ENCODE measurements around the gene LDLRAD4.
"Not testable (repeated sequence)": the region's sequence is repeated elsewhere in the genome, so short reads cannot be mapped to it uniquely, and the experiment has no call there.

LDLRAD4 gene

DNA sequence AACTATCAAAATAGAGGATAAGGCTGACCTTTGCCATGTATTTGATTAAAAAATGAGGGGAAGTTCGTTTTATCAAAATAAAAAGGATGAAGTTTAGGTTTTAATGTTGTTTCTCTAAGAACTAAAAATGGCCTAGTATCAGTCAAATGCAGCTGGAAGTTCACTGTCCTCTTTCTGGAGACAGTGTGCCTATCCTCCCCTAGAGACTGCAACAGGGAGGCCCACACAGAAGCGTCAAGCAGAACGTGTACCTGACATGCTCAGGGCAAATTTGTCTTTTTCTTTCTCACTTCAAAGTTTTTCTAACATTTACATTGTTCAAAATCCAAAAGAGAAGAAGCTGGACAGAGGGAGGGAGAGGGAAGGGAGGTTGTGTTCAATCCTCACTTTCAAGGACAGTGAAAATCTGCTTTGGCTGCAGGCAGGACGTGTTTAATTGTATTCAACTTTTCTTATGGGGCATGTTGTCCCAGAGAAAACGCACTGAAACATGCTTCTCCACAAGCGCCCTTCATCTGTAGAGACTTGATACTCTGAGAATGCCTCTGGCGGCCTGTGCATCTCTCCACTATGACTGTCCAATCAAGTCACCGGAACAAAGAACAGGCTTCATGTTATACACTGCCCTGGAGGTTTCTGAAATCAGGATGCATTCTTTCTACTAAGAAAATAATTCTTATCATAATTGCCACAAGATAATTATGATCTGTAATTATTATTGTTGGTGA is 442.7 kb downstream of the LDLRAD4 start:
- DNase-seq = no peak

DNA sequence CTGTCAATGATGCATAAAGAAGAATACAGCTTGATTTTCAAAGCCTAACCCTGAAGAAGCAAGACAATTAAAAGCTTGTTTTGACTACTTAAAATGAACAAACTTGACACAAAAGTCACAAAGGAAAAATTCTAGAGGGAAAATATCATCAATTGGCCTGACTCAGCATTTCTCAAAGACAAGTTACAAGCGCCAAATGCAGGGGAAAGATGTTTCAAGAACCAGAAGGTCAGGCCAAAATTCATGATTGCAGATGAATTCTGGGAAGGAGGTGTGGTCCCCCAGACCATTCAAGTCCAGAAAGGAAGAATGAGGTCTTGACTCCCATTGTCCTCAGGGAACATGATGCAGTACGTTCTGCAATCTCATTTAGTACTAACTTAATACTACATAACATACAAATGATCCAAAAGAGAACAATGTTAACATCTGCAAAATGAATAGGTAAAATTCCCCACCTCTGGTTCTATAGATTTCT is 443.3 kb downstream of the LDLRAD4 start:
- no peak for DNase-seq

DNA sequence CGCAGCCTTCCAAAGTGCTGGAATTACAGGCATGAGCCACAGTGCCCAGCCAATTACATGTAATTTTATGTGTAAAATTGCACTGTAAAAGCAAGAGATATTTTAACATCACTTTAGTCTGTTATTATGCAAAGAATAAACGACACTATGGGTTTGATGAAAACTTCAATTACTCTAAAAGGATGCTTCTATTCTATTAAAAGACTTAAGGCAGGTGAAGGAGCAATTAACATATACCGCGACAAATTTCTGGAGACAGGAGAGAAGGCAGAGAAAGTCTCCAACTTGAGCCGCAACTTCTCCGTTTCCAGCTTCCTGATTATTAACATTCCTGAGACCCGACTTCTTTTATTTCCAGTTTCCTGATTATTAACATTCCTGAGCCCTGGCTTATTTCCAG is 454.1 kb downstream of the LDLRAD4 start:
- DNase-seq = no peak

DNA sequence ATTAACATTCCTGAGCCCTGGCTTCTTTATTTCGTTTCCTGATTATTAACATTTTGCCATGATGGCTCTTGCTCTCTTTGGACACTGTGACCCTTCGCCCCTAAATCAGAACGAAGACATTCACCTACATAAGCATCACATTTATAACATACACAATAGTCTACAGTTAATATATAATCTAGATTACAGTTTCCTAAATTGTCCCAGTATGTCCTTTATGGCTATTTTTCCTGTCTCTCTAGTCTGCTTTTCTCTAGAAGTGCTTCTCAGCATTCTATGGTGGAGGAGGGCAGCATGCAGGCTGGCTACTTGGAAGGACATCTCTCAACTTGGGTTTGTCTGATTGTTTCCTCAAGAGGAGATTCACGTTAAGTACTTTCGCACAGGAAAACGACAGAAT is 457.9 kb downstream of the LDLRAD4 start:
- DNase-seq = no peak

DNA sequence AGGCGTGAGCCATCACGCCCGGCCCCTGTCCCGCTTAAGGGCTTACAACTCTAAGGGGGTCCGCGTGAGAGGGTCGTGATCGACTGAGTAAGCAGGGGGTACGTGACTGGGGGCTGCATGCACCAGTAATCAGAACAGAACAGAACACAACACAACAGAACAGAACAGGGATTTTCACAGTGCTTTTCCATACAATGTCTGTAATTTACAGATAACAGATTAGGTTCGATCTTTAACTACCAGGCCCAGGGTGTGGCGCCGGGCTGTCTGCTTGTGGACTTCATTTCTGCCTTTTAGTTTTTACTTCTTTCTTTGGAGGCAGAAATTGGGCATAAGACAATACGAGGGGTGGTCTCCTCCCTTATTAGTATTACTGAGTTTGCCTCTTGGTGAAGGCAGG is 458.8 kb downstream of the LDLRAD4 start:
- not testable (repeated sequence) for DNase-seq

DNA sequence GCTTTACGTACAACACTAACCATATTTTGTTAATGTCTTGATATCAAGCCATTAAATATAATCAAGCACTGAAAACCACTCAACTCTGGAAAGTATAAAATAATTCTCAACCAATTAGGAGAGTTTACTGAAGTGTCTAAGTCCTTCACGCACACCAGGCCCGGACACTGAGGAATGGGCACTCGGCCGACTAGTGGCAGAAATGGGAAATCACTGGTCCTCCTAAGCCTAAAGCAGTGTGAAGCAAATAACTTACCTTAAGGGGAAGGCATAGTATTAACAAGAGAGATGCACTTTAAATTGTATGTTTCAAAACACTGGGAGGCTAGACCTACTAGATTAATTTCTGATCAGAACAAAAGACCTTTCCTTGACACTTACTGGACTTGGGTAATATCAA is 462.1 kb downstream of the LDLRAD4 start:
- no peak for DNase-seq

DNA sequence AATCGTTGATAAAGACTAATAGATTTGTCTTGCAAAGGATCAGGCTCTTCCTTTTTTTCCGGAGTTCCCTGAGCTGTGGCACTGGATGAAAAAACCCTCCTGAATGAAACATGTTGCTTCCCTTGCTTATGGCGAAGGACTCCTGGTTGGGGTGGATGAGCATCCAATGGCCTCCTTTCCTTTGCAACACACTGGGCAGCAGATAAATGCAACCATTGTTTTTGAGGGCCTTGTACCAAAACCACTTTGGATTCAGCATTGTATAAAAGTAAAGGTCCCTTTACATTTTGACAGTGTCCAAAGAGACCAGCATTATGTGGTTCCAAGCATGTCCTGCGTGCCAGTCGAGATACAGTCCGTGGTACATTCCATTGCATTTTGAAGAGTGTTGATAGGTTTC is 463.1 kb downstream of the LDLRAD4 start:
- DNase-seq = no peak

DNA sequence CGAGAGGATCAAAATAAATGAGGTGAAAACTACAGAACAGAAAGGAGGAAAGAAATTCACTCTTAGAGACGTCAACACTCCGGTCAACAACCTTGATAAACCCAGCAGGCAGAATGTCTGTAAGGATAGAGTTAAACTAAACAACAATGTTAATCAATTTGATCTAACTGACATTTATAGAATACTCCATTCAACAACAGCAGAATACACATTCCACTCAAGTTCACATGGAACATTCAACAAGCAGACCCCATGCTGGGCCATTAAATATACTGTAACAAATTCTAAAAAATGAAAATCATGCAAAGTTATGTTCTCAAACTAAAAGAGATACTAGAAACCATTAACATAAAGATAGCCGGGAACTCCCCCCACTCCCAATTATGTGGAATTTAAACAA is 466.0 kb downstream of the LDLRAD4 start:
- DNase-seq = no peak

DNA sequence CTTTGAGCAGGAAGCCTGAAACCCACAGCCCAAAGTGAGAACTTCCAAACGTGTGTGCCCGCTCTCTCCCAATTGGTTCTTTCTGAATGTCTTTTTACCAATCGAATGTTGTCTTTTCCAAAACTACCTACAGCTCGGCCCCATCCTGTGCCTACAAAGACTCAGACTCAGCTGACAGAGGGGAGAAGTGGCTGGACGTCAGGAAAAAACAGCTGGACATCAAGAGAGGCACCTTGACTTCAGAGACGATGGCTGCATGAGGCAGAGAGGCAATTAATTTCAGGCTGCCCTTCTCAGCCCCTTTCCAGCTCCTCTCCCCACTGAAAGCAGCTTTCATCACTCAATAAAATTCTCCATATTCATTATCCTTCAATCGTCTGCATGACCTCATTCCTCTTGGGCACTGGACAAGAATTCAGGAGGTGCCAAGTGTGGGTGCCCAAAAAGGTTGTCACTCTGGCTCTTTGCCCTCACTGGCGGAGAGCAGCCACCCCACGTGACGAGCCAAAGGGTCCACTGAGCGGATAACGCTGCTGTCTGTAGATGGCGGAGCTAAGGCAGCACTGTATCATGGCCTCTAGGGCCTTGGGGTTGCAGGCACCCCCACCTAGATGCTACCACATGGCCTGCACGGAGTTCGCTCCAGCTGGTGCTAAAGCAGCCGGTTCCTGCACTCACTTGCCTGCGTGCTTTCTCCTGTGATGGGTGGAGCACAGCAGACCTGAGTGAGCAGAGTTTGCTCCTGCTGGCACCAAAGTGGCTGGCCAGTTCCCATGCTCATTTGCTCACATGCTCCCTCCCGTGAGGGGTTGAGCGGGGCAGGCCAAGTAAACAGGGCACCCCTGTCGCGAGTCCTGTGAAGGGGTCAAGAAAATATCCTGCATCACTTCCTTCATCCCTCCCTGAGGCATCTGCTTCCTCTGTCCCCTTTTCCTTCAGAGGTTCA is 469.9 kb downstream of the LDLRAD4 start:
- DNase-seq = no peak

DNA sequence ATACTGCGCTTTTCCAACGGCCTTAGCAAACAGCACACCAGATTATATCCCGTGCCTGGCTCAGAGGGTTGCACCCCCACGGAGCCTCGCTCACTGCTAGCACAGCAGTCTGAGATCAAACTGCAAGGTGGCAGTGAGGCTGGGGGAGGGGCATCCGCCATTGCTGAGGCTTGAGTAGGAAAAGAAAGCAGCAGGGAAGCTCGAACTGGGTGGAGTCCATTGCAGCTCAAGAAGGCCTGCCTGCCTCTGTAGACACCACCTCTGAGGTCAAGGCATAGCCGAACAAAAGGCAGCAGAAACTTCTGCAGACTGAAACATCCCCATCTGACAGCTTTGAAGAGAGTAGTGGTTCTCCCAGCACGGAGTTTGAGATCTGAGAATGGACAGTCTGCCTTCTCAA is 471.5 kb downstream of the LDLRAD4 start:
- not testable (repeated sequence) for DNase-seq

DNA sequence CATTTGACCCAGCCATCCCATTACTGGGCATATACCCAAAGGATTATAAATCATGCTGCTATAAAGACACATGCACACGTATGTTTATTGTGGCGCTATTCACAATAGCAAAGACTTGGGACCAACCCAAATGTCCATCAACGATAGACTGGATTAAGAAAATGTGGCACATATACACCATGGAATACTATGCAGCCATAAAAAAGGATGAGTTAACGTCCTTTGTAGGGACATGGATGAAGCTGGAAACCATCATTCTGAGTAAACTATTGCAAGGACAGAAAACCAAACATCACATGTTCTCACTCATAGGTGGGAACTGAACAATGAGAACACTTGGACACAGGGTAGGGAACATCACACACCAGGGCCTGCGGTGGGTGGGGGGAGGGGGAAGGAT is 476.8 kb downstream of the LDLRAD4 start:
- DNase-seq = not testable (repeated sequence)

DNA sequence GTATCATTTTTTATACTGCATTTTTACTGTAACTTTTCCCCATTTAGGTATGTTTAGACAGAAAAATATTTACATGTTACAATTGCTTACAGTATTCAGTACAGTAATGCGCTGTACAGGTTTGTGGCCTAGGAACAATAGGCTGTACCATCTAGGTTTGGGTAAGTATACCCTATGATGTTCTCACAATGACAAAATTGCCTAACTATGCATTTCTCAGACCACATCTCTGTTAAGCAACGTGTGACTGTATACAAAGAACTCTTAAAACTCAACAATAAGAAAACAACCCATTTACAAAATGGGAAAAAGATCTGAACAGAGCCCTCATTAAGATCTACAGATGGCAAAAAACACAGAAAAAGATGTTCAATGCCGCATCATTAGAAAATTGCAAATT is 478.4 kb downstream of the LDLRAD4 start:
- DNase-seq = no peak

DNA sequence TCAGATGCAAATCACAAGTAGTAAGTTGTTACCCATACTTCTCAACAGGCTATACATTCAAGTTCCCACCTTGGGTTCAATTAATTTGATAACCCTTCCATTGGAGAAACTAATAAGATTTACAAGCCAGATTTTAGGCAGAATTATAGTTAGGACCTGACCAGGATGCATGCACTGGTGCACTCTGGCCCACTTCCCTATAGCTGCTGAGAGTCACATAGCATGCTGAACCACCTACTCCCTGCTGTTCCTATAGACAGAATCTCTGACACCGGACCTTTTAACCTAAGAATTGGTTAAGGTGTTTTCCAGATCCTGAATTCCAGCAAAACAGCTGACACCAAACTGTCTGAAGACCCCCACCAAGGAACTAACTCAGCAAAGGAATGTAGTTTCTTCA is 481.6 kb downstream of the LDLRAD4 start:
- DNase-seq = no peak

All from NCI-H526 treated with DMSO at 0.1 percent for 48 hours (cell line).